OCI-LY3 (cell line): ENCODE results near the gene FAM76A.

ENCODE experiments used
- H2AFZ ChIP-seq: fragments of 200-600, 300-600 bp; shearing (Covaris generic); 2 replicates; pipeline ENCODE4 v1.6.0; 2014; ENCODE audit warnings: antibody characterized with exemption, low read depth, low read length
- H3K27ac ChIP-seq: fragments of 200-600, 300-600 bp; sonication (generic); 2 replicates; pipeline ENCODE4 v1.5.1; 2014; ENCODE audit warnings: mild to moderate bottlenecking, low read length, moderate library complexity, mixed read lengths
- H3K27me3 ChIP-seq: fragments of 200-600, 300-600 bp; sonication (generic); 2 replicates; pipeline ENCODE4 v1.6.1; 2014; ENCODE audit warnings: low read depth, low read length, mixed read lengths
- H3K36me3 ChIP-seq: fragments of 200-600, 300-600 bp; sonication (generic); replicated peaks from 2 replicates; pipeline ENCODE3; 2014; ENCODE audit warnings: low read depth, low read length, mixed read lengths
- H3K4me1 ChIP-seq: fragments of 300-600, 200-600 bp; sonication (generic); 2 replicates; pipeline ENCODE4 v1.6.1; 2014; ENCODE audit warnings: low read length, mixed read lengths
- H3K4me2 ChIP-seq: fragments of 200-600, 300-600 bp; sonication (generic); 2 replicates; pipeline ENCODE4 v1.6.1; 2014; ENCODE audit warnings: low read length, mixed read lengths
- H3K4me3 ChIP-seq: fragments of 300-600, 200-600 bp; sonication (generic); 2 replicates; pipeline ENCODE4 v1.5.1; 2014; ENCODE audit warnings: antibody characterized with exemption, mild to moderate bottlenecking, low read length, moderate library complexity
- H3K79me2 ChIP-seq: fragments of 300-600, 200-600 bp; shearing (Covaris generic); 2 replicates; pipeline ENCODE4 v1.6.1; 2014; ENCODE audit warnings: mild to moderate bottlenecking, low read length, mixed read lengths
- H3K9ac ChIP-seq: fragments of 300-600, 200-600 bp; shearing (Covaris generic); 2 replicates; pipeline ENCODE4 v1.6.0; 2014; ENCODE audit warnings: mild to moderate bottlenecking, low read length, moderate library complexity
- H3K9me3 ChIP-seq: fragments of 200-600, 300-600 bp; shearing (Covaris generic); 2 replicates; pipeline ENCODE4 v1.6.1; 2014; ENCODE audit warnings: low read length, mixed read lengths; ENCODE audit not compliant: insufficient read depth
- H4K20me1 ChIP-seq: fragments of 200-600, 300-600 bp; sonication (generic); 2 replicates; pipeline ENCODE4 v1.6.1; 2016; ENCODE audit warnings: low read length, mixed read lengths; ENCODE audit not compliant: insufficient read depth
- EZH2phosphoT487 ChIP-seq: fragments of 200-600 bp; shearing (Covaris generic); IDR thresholded peaks from 2 replicates; pipeline ENCODE4 v1.6.1; 2018; ENCODE audit warnings: antibody characterized with exemption, mixed run types, low read depth
- TF ChIP-seq, protein P1 (sequence below): fragments of 200-600, 300-600 bp; sonication (generic); IDR thresholded peaks from 2 replicates; pipeline ENCODE4 v1.5.1; 2014; ENCODE audit warnings: antibody characterized with exemption, low read length, low read depth

Gene FAM76A

DNA sequence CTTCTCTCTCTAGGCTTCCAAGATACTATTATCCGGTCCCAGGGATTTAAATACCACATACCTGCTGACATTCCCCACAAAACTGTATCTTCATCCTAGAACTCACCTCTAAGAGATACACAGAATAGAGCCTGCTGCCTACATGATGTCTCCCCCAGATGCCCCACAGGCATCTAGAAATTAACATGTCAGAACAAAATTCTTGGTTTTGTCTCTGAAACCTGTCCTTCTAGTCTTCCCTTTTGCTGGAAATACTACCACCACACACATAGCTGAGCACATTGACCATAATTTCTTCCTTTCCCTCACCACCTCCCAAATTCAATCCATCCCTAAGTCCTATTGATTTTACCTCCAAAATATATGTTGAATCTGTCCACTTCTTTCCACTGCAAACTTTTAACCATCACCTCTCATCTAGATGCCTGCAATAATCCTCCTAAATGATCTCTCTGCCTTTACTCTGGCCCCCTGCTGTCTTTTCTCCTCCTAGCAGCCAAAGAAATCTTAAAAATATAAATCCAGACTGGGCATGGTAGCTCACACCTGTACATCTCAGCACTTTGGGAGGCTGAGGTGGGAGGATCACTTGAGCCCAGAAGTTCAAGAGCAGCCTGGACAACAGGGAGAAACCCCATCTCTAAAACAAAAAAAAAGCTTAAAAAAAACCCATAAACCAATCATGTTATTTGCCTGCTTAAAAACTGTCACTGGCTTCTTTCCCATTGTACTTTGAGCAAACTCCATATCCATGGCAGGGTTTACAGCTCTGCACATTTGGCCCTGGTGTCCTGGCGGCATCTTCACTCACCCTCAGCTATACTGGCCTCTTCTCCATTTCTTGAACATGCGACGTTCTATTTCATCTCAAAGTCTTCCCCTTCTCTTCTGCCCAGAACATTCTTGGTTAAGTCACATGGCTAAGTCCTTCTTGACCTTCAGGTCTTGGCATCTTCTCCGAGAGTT, 6.2 kb upstream of the FAM76A start:
- Histone ChIP-seq H3K36me3 (no peaks in the 10 kb centered on the region), H3K27ac (no peak overlapping the region), H3K4me1 (no peaks in the 10 kb centered on the region), H4K20me1 (no peaks in the 10 kb centered on the region), H3K9ac (no peak overlapping the region), H3K4me2 (no peak overlapping the region), H3K4me3 (no peak overlapping the region), H2AFZ (no peak overlapping the region), H3K79me2 (no peaks in the 10 kb centered on the region), H3K27me3 (no peaks in the 10 kb centered on the region; the same call in 1 of the 2 replicates), H3K9me3 (no peaks in the 10 kb centered on the region)
- no peak for TF ChIP-seq EZH2phosphoT487
- TF ChIP-seq, protein P1, sequence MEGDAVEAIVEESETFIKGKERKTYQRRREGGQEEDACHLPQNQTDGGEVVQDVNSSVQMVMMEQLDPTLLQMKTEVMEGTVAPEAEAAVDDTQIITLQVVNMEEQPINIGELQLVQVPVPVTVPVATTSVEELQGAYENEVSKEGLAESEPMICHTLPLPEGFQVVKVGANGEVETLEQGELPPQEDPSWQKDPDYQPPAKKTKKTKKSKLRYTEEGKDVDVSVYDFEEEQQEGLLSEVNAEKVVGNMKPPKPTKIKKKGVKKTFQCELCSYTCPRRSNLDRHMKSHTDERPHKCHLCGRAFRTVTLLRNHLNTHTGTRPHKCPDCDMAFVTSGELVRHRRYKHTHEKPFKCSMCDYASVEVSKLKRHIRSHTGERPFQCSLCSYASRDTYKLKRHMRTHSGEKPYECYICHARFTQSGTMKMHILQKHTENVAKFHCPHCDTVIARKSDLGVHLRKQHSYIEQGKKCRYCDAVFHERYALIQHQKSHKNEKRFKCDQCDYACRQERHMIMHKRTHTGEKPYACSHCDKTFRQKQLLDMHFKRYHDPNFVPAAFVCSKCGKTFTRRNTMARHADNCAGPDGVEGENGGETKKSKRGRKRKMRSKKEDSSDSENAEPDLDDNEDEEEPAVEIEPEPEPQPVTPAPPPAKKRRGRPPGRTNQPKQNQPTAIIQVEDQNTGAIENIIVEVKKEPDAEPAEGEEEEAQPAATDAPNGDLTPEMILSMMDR, result no peak

DNA sequence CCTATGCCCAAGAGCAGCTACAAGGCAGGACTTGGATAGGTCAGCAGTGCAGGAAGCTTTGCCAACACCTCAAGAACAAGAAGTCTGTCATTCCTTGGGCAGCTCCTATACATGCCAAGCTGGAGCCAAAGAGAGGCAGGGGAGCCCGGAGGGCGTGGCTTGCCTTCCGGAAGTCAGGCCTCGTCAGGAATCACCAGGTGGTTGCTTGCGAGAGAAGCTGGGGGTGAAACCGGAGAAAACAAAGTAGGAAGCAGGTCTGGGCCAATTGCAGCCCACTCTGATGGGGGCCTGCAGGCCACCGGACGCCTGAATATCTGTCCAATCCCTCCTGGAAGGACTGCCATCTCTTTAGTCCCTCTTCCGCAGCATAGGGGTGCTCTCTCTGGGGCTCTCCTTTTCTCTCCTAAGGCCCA, 794 bp upstream of the FAM76A start:
- H3K27me3 ChIP-seq, result no peaks in the 10 kb centered on the region

DNA sequence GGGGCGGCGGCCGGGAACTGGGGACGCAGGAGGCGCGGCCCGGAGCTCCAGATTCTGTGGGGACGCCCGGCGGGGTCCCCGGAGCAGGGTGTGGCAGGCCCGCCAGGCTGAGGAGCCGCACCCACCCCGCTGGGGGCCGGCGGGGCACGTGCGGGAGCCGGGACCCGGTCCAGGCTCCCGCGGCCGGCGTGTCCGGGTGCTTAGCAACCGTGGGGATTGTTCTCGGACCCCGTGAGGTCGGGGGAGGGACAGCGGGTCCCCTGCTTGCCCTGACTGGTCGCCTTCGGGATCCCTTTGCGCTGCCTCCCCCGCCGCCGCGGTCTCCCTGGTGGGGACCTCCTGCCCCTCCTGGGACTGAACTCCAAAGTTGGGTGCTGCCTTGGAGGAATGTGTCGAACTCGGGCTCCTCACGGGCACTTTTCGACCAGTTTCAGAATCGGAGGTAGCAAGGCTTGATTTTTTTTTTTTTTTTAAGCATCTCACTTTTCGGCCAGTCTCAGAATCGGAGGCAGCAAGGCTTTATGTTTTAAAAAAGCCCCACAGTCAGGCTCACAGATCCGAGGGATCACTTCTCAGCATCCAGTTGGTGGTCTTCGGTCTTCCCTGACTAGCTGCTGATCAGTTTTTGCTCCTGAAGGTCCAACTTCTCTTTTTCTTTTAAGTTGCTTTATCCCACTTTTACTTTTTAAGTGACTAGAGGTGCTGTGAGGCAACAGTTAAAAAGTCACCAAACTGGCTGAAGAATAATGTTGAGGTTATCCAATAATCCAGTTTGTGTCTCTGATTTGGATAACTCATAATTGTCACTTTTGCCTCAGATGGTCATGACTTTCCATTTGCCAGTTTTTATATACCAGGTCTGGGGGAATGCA, 648 bp downstream of the FAM76A start:
- no peaks in the 10 kb centered on the region for H3K36me3 ChIP-seq
- H3K27me3 ChIP-seq, result no peaks in the 10 kb centered on the region
- H3K4me3 ChIP-seq, result peak overlapping the region; percentile 96
- H4K20me1 ChIP-seq, result no peaks in the 10 kb centered on the region
- peaks cover 10% of the 10 kb centered on the region for H3K4me1 ChIP-seq
- peaks cover 7% of the 10 kb centered on the region; the same call in 1 of the 2 replicates for H3K79me2 ChIP-seq
- H3K9me3 ChIP-seq, result no peaks in the 10 kb centered on the region
- H2AFZ ChIP-seq, result 0 out of 2 replicates have a peak overlapping the region, but pooled peaks have one; percentile 21
- H3K9ac ChIP-seq, result peak overlapping the region; percentile 74
- peak overlapping the region; percentile 35 for H3K27ac ChIP-seq
- H3K4me2 ChIP-seq, result peak overlapping the region; percentile 95
- TF ChIP-seq EZH2phosphoT487, result no peak
- TF ChIP-seq, protein P1, result no peak

More for the DNA sequence above, 794 bp upstream of the FAM76A start:
- Histone ChIP-seq H3K79me2 (peaks cover 7% of the 10 kb centered on the region; the same call in 1 of the 2 replicates), H2AFZ (peak overlapping the region; percentile 98), H4K20me1 (no peaks in the 10 kb centered on the region), H3K4me3 (peak overlapping the region; percentile 80), H3K27ac (0 out of 2 replicates have a peak overlapping the region, but pooled peaks have one; percentile 9), H3K9ac (peak overlapping the region; percentile 45), H3K4me2 (peak overlapping the region; percentile 77), H3K9me3 (no peaks in the 10 kb centered on the region), H3K36me3 (no peaks in the 10 kb centered on the region), H3K4me1 (peaks cover 10% of the 10 kb centered on the region)
- no peak for TF ChIP-seq EZH2phosphoT487
- TF ChIP-seq, protein P1, result no peak
